ENCODE measurements around the gene TEX12.

Gene TEX12

DNA sequence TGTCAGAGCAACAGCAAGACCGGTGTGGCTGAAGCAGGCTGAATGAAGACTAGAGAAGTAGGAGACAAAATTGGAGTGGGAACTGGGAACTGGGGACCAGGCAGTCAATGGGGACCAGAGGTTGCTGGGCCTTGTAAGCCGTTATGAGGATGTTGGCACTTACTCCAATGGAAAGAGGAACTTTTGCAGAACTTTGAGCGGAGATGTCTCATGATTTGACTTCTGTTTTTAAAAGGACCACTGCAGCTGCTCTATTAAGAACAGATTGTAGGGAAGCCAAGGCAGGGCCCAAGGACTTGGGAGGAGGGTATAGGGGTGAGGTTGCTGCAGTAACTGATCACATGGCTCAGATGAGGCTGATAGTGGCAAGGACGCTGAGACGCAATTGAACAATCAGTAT is 37.5 kb upstream of the TEX12 start:
- no peak for DNase-seq (ENCODE audit: low spot score)
- in situ Hi-C loops (cut with MboI; ENCODE audit: low sequenced_read_pairs, unreplicated experiment), result no loop called here
- no peak for TF ChIP-seq CTCF (IDR thresholded peaks at IDR 0.05; ENCODE audit: borderline replicate concordance, control extremely low read depth, extremely low read depth, insufficient read depth, missing control alignments)

DNA sequence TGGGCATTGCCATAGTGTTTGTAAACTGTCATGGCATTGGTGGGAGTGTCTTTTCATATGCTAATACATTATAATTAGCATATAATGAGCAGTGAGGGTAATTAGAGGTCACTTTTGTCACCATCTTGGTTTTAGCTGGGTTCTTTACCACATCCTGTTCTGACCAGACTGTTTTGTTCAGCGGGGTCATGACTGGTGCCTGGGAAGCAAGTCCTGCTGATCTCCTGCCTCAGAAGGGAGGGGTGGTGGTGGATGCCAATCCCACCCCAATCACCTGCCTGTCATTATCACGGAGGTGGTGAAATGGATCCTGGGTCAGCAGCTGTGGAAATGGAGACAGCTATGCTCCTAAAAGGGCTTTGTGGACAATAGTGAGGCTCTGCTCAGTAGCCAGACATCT is 34.4 kb upstream of the TEX12 start:
- in situ Hi-C loops (cut with MboI; ENCODE audit: low sequenced_read_pairs, unreplicated experiment), result no loop called here
- no peak for DNase-seq (ENCODE audit: low spot score)
- no peak for TF ChIP-seq CTCF (IDR thresholded peaks at IDR 0.05; ENCODE audit: borderline replicate concordance, control extremely low read depth, extremely low read depth, insufficient read depth, missing control alignments)

- no peak for DNase-seq (ENCODE audit: low spot score)
- in situ Hi-C loops (cut with MboI; ENCODE audit: low sequenced_read_pairs, unreplicated experiment), result no loop called here
- TF ChIP-seq CTCF (IDR thresholded peaks at IDR 0.05; ENCODE audit: borderline replicate concordance, control extremely low read depth, extremely low read depth, insufficient read depth, missing control alignments), result no peak
Measured at GRCh38 chr11:112134473-112134872, 32.7 kb upstream of the TEX12 start.

GRCh38 chr11:112143597-112143996 is 23.6 kb upstream of the TEX12 start:
- in situ Hi-C loops (cut with MboI; ENCODE audit: low sequenced_read_pairs, unreplicated experiment), result no loop called here
- DNase-seq (ENCODE audit: low spot score), result no peak
- no peak for TF ChIP-seq CTCF (IDR thresholded peaks at IDR 0.05; ENCODE audit: borderline replicate concordance, control extremely low read depth, extremely low read depth, insufficient read depth, missing control alignments)

GRCh38 chr11:112150517-112150916 is 16.7 kb upstream of the TEX12 start:
- no peak for DNase-seq (ENCODE audit: low spot score)
- in situ Hi-C loops (cut with MboI; ENCODE audit: low sequenced_read_pairs, unreplicated experiment), result no loop called here
- TF ChIP-seq CTCF (IDR thresholded peaks at IDR 0.05; ENCODE audit: borderline replicate concordance, control extremely low read depth, extremely low read depth, insufficient read depth, missing control alignments), result no peak

DNA sequence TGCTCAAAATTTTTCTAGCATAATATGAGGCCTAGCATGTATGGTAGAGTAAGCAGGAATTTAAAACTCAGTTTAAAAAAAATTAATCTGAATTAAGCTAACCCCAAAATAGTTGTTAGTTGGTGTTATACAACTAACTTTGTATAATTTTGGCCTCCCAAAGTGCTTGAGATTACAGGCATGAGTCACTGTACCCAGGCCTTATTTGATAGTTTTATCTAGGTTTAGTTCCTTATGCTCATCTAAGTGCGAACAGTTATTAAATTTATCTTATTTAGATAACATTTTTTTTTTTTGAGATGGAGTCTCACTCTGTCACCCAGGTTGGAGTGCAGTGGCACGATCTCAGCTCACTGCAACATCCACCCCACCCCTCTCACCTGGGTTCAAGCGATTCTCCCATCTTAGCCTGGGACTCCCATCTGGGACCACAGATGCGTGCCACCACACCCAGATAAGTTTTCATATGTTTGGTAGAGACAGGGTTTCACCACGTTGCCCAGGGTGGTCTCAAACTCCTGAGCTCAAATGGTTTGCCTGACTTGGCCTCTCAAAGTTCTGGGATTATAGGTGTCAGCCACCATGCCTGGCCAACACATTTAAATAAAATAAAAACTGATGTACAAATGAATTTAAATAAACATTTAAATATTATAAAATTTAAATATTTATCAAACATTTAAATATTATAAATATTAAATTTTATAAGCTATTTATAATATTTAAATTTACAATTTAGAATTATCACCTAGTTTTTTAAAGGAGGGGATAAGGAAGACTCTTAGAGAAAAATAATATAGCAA is 10.8 kb upstream of the TEX12 start:
- TF ChIP-seq CTCF (IDR thresholded peaks at IDR 0.05; ENCODE audit: borderline replicate concordance, control extremely low read depth, extremely low read depth, insufficient read depth, missing control alignments), result no peak
- in situ Hi-C loops (cut with MboI; ENCODE audit: low sequenced_read_pairs, unreplicated experiment), result no loop called here
- DNase-seq (ENCODE audit: low spot score), result no peak
